Keratinocyte (primary cell): ENCODE results near the gene PALB2. TPM values are rescaled to one million over a fixed set of nuclear protein-coding genes. Genes with fewer than 3 reads are reported as not detected.

Experiments used
- DNase-seq: peaks from one replicate; pipeline ENCODE4 v3.0.0-alpha.2; 2011; ENCODE audit warnings: low read depth, missing footprints, low spot score
- FAIRE-seq: peaks from 2 replicates; lab custom pipeline; 2011; peaks lifted over from hg19 to GRCh38; lab: Jason Lieb, UNC
- H2AFZ ChIP-seq: 2 replicates; pipeline ENCODE4 v1.6.0; 2012; ENCODE audit warnings: low read length, control low read depth, inconsistent platforms; ENCODE audit not compliant: control insufficient read depth
- H3K27ac ChIP-seq: 2 replicates; pipeline ENCODE4 v1.5.1; 2011; ENCODE audit warnings: low read length; ENCODE audit not compliant: control insufficient read depth, insufficient read depth
- H3K27me3 ChIP-seq: 3 replicates; pipeline ENCODE4 v1.6.0; 2011; ENCODE audit warnings: low read length; ENCODE audit not compliant: control insufficient read depth, insufficient read depth; ENCODE audit errors: extremely low read depth
- H3K36me3 ChIP-seq, 2 experiments: 2 replicates in 1 of 2; 3 replicates in 1 of 2; pipeline ENCODE4 v1.5.1; 2011; ENCODE audit warnings: low read length in 2 of 2, mild to moderate bottlenecking in 1 of 2; ENCODE audit not compliant: control insufficient read depth in 2 of 2, insufficient read depth in 2 of 2; ENCODE audit errors: extremely low read depth in 1 of 2
- H3K4me1 ChIP-seq: 3 replicates; pipeline ENCODE4 v1.5.1; 2011; ENCODE audit warnings: low read length; ENCODE audit not compliant: control insufficient read depth, insufficient read depth; ENCODE audit errors: extremely low read depth
- H3K4me2 ChIP-seq: 3 replicates; pipeline ENCODE4 v1.6.0; 2011; ENCODE audit warnings: low read depth, low read length; ENCODE audit not compliant: control insufficient read depth, insufficient read depth; ENCODE audit errors: extremely low read depth
- H3K4me3 ChIP-seq, 3 experiments: fragments of 200-600 bp in 1 of 3; sonication (generic) in 1 of 3; 2 replicates in 2 of 3; 3 replicates in 1 of 3; pipeline ENCODE4 v1.5.1; 2011 to 2016; ENCODE audit warnings: low read length in 3 of 3, mild to moderate bottlenecking in 3 of 3, control low read depth in 2 of 3, inconsistent platforms in 1 of 3, low read depth in 1 of 3, mixed read lengths in 1 of 3, mixed run types in 1 of 3, moderate library complexity in 1 of 3; ENCODE audit not compliant: control insufficient read depth in 2 of 3, insufficient read depth in 2 of 3; ENCODE audit errors: extremely low read depth in 1 of 3
- H3K79me2 ChIP-seq: 2 replicates; pipeline ENCODE4 v1.6.0; 2012; ENCODE audit warnings: low read length; ENCODE audit not compliant: control insufficient read depth, insufficient read depth
- H3K9ac ChIP-seq: 3 replicates; pipeline ENCODE4 v1.6.0; 2011; ENCODE audit warnings: low read length; ENCODE audit not compliant: control insufficient read depth, insufficient read depth; ENCODE audit errors: extremely low read depth
- H3K9me1 ChIP-seq: 3 replicates; pipeline ENCODE4 v1.6.0; 2011; ENCODE audit warnings: low read length; ENCODE audit not compliant: control insufficient read depth, insufficient read depth; ENCODE audit errors: extremely low read depth
- H3K9me3 ChIP-seq: 2 replicates; pipeline ENCODE4 v1.5.1; 2012; ENCODE audit warnings: low read depth, low read length; ENCODE audit not compliant: control insufficient read depth
- H4K20me1 ChIP-seq: 3 replicates; pipeline ENCODE4 v1.6.0; 2011; ENCODE audit warnings: low read length; ENCODE audit not compliant: control insufficient read depth, insufficient read depth; ENCODE audit errors: extremely low read depth
- EZH2 ChIP-seq: IDR thresholded peaks from one replicate; pipeline ENCODE4 v1.6.1; 2012; ENCODE audit warnings: inconsistent platforms, mild to moderate bottlenecking, low read length, moderate library complexity
- dilution Hi-C: fragments of 300-500 bp; cut with MboI; formaldehyde crosslinking; loops from one replicate; pipeline ENCODE4 v1.7.0; 2020; ENCODE audit warnings: low sequenced_read_pairs; ENCODE audit not compliant: extremely low pct_ligation_motif_present
- polyA plus RNA-seq, 5 experiments: library from polyadenylated mRNA; depleted of rRNA in 3 of 5; stranded (reverse) in 3 of 5; stranded (forward) in 1 of 5; unstranded in 1 of 5; fragments of >200 nt; gene quantifications; 1 replicate in 1 of 5; 2 replicates in 3 of 5; 3 replicates in 1 of 5; pipeline versions ENCODE4 v1.2.1 to v1.2.3, GENCODE V29; 2011 to 2012; ENCODE audit warnings: missing spikeins in 2 of 5, low read depth in 1 of 5, low replicate concordance in 1 of 5
- TF ChIP-seq, protein P1 (sequence below), 3 experiments: IDR thresholded peaks in 1 of 3; conservative IDR thresholded peaks in 1 of 3; optimal IDR thresholded peaks in 1 of 3; 2 replicates in 2 of 3; 3 replicates in 1 of 3; pipeline versions ENCODE3 to v1.5.1; 2011; ENCODE audit warnings: low read length in 3 of 3, mild to moderate bottlenecking in 3 of 3, moderate library complexity in 2 of 3, control low read depth in 1 of 3, inconsistent platforms in 1 of 3; ENCODE audit not compliant: insufficient read depth in 2 of 3; ENCODE audit errors: extremely low read depth in 1 of 3

Gene PALB2
- polyA plus RNA-seq, 1 donor (not counting 4 experiments of a cell fraction or from before 2014, with no cell fraction given): 18.7 TPM

GRCh38 chr16:23650674-23651416, 9.7 kb upstream of the PALB2 start:
- Histone ChIP-seq H3K9me1 (no peaks in the 10 kb centered on the region), H2AFZ (no peak overlapping the region), H3K36me3 (peaks cover 4 to 10% of the 10 kb centered on the region in 2 experiments), H3K9ac (no peak overlapping the region), H3K4me1 (no peaks in the 10 kb centered on the region), H3K27me3 (no peaks in the 10 kb centered on the region), H4K20me1 (no peaks in the 10 kb centered on the region), H3K9me3 (no peaks in the 10 kb centered on the region), H3K27ac (no peak overlapping the region), H3K4me2 (no peak overlapping the region), H3K4me3 (no peak overlapping the region), H3K79me2 (peaks cover 77% of the 10 kb centered on the region)
- dilution Hi-C loops: no loop called here
- no peak for TF ChIP-seq EZH2
- TF ChIP-seq, protein P1, sequence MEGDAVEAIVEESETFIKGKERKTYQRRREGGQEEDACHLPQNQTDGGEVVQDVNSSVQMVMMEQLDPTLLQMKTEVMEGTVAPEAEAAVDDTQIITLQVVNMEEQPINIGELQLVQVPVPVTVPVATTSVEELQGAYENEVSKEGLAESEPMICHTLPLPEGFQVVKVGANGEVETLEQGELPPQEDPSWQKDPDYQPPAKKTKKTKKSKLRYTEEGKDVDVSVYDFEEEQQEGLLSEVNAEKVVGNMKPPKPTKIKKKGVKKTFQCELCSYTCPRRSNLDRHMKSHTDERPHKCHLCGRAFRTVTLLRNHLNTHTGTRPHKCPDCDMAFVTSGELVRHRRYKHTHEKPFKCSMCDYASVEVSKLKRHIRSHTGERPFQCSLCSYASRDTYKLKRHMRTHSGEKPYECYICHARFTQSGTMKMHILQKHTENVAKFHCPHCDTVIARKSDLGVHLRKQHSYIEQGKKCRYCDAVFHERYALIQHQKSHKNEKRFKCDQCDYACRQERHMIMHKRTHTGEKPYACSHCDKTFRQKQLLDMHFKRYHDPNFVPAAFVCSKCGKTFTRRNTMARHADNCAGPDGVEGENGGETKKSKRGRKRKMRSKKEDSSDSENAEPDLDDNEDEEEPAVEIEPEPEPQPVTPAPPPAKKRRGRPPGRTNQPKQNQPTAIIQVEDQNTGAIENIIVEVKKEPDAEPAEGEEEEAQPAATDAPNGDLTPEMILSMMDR (optimal IDR thresholded peaks at IDR 0.05 in 1 of 3, IDR thresholded peaks at IDR 0.05 in 1 of 3, conservative IDR thresholded peaks at IDR 0.05 in 1 of 3; ENCODE audit: extremely low read depth in 1 of 3, insufficient read depth in 2 of 3, low read length in 3 of 3): no peak
- FAIRE-seq: no peak
- DNase-seq: no peak

DNA sequence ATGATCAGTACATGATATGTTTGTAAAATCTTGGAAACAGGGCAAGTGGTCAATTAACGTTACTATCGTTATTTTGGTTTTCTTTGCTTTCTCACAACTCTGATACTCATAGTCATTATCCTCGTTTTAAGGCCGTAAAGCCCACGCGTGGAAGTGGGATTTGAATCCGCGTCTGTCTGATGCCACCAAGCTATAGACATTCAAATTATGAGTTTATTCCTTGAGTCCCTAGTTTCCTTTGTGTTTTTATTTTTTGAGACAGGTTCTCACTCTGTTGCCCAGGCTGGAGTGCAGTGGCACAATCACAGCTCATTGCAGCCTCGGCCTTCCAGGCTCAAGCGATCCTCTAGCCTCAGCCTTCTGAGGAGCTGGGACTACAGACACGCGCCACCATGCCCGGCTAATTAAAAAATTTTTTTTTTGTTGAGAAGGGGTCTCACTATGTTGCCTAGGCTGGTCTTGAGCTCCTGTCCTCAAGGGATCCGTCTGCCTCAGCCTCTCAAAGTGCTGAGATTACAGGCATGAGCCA, 1.2 kb upstream of the PALB2 start:
- Histone ChIP-seq H3K4me1 (peaks cover 13% of the 10 kb centered on the region), H2AFZ (no peak overlapping the region), H3K9me1 (peaks cover 2% of the 10 kb centered on the region), H3K79me2 (peaks cover 67% of the 10 kb centered on the region), H3K27me3 (no peaks in the 10 kb centered on the region), H3K36me3 (peaks cover 6 to 8% of the 10 kb centered on the region in 2 experiments), H3K27ac (peak overlapping the region; percentile 27), H3K9me3 (no peaks in the 10 kb centered on the region), H4K20me1 (no peaks in the 10 kb centered on the region), H3K4me2 (peak overlapping the region; percentile 85), H3K9ac (peak overlapping the region; percentile 98), H3K4me3 (peak overlapping the region; percentile 89 to 99 (median 99))
- dilution Hi-C loops: no loop called here
- no peak for FAIRE-seq
- DNase-seq: no peak
- no peak for TF ChIP-seq EZH2
- TF ChIP-seq, protein P1 (optimal IDR thresholded peaks at IDR 0.05 in 1 of 3, IDR thresholded peaks at IDR 0.05 in 1 of 3, conservative IDR thresholded peaks at IDR 0.05 in 1 of 3; ENCODE audit: extremely low read depth in 1 of 3, insufficient read depth in 2 of 3, low read length in 3 of 3): no peak
